Left renal pelvis (tissue), 4 donors: ENCODE data around the gene BSN. TPM values are rescaled to one million over a fixed set of nuclear protein-coding genes. Genes with fewer than 3 reads are reported as not detected.
A peak's percentile ranks its signal among the peaks of the same experiment; 100 is the strongest.
"Not testable (repeated sequence)": the region's sequence is repeated elsewhere in the genome, so short reads cannot be mapped to it uniquely, and the experiment has no call there.

Experiments
- DNase-seq, 4 donors: peaks; one replicate each; pipeline ENCODE4 v3.0.0-alpha.2; 2013; ENCODE audit warnings: low read depth in 4 of 4, low spot score in 3 of 4
- polyA plus RNA-seq, 4 donors: library from polyadenylated mRNA; unstranded; fragments of 120-200 nt; gene quantifications; one replicate each; pipeline ENCODE4 v1.2.1, GENCODE V29; 2013; ENCODE audit not compliant: insufficient read length in 4 of 4

Gene BSN
- polyA plus RNA-seq, 4 donors = 0.82 to 1.6 (median 1.1) TPM

GRCh38 chr3:49688338-49689045 is 134.2 kb downstream of the BSN start:
- DNase-seq = not testable (repeated sequence)

GRCh38 chr3:49689046-49689907 is 135.0 kb downstream of the BSN start, which contains the start of the genes MST1 and RNF123:
MST1 (minus strand) TSS chr3:49689474; CDS start chr3:49688691, 783 bp downstream.
RNF123 (plus strand) TSS chr3:49689557; CDS start chr3:49691166, 1,609 bp downstream.
- peak; percentile 82 to 89 (median 83) for DNase-seq

- not testable (repeated sequence) for DNase-seq
Measured at GRCh38 chr3:49689908-49690624, 135.8 kb downstream of the BSN start.

GRCh38 chr3:49690856-49691255 is 136.6 kb downstream of the BSN start:
- not testable (repeated sequence) for DNase-seq

GRCh38 chr3:49691481-49691880 is 137.2 kb downstream of the BSN start:
- DNase-seq = not testable (repeated sequence)

GRCh38 chr3:49694409-49695070 is 140.3 kb downstream of the BSN start:
- not testable (repeated sequence) for DNase-seq

GRCh38 chr3:49695350-49696015 is 141.2 kb downstream of the BSN start:
- DNase-seq = not testable (repeated sequence)

- DNase-seq = no peak
Measured at GRCh38 chr3:49699281-49699979, 145.2 kb downstream of the BSN start.

GRCh38 chr3:49700014-49700413 is 145.7 kb downstream of the BSN start:
- DNase-seq = no peak

- DNase-seq = no peak
Measured at GRCh38 chr3:49700453-49701128, 146.3 kb downstream of the BSN start.

- no peak for DNase-seq
Measured at GRCh38 chr3:49701388-49702077, 147.3 kb downstream of the BSN start.

GRCh38 chr3:49702672-49703071 is 148.4 kb downstream of the BSN start:
- no peak for DNase-seq

- DNase-seq = no peak
Measured at GRCh38 chr3:49703443-49703927, 149.2 kb downstream of the BSN start.

GRCh38 chr3:49703956-49704355 is 149.7 kb downstream of the BSN start:
- DNase-seq = no peak

GRCh38 chr3:49704629-49705028 is 150.4 kb downstream of the BSN start:
- no peak for DNase-seq

GRCh38 chr3:49705390-49705960 is 151.2 kb downstream of the BSN start:
- no peak for DNase-seq

- DNase-seq = no peak
Measured at GRCh38 chr3:49706456-49707112, 152.3 kb downstream of the BSN start.
